GM11168 (cell line): ENCODE measurements around the gene SH3BP2.

ENCODE experiments used
- in situ Hi-C: fragments of 300-500 bp; cut with MboI; formaldehyde crosslinking; loops from one replicate; pipeline ENCODE4 v1.12.0; 2022; ENCODE audit warnings: low sequenced_read_pairs; ENCODE audit not compliant: unreplicated experiment

Gene SH3BP2

DNA sequence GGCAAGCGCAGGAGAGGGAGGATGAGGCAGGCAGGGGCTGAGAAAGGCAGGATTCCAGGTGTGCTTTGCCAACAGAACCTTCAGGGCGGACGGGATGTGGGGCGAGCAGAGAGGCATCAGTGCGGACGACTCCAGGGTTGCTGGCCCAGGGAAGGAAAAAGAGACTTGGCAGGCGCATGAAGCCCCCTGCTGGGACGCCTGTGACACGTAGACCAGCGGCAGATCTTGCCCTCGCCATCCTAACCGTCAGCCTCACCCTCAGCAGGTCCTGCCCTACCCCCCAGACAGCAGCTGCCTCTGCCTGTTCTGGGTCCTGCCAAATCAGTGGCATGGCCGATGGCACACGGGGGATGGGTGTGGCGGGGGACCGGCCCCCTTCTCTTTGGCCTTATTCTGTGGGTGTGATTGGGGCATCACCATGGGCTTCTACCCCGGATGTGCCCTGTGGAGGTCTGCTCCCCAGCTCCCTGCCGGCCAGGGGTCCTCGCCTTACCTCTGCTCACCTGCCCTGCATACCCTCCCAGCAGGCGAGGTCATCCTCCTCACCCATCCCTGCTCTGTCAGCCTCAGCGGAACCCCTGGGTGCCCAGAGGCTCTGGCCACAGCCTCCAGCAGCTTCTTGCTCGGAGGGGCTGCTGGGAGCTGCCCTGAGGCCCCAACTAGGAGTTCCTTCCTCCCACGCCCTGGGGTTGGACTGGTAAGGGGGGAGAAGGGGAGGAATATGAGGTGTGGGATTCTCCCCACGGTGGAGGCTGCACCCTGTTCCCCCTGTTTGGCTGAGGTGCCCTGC lies 2.9 kb upstream of the SH3BP2 start:
- in situ Hi-C loops: no loop called here

DNA sequence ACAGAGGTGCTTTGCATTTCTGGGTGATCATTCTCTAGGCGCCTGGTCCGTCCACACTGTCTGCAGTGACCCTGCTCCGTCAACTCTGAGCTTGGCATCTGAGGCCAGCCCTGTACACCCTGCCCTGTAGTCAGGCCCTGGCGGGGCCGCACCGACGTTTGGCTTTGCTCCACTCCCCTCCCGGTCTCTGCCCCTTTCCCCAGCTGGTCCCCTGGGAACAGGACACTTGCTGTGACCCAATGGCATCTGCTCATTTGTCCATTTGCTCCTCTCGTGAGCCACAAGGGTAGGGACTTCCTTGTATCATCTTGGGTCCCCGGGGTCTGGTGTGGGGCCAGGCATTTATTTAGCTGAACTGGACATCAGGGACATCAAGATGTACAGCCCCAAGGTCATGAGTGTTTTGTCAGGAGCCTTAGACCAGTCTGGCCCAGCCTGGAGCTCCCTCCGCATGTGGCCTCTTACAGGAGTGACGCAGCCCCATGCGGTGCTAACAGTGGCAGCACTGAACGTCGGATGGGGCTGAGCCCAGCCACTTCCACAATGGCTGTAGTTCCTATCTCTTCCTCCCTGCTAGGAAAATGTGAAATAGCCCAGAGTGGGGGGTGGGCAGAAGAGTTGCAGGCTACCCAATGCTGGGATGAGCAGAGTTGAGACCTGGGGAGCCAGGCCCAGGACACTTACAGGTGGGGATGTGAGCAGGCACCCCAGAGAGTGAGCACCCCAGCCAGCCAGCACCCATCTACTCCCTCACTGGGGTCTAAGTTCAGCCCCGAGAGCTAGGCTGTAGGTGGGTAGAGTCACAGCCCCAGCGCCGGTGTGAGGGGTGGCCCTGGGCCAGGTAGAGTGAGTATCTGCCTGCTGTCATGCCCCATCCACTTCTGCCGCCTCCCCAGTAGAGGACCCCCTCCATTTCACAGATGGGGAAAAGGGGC lies 2.0 kb upstream of the SH3BP2 start:
- in situ Hi-C loops: no loop called here

- in situ Hi-C loops: no loop called here
Measured at GRCh38 chr4:2791518-2792395, 1.1 kb upstream of the SH3BP2 start.

DNA sequence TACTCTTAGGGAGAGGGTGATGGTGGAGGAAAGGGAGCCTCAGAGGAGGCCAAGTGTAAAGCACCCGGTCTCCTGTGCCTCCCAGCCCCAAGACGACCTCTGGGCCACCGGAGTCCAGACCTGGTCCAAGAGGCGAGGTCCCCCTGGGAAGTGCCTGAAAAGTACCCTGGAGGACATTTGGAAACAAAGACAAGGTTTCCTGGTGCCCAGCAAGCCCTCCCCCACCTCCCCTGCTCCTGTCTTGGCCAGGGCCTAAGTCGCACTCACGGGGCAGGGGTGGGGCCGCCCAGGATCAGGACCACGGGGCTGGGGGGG lies 532 bp upstream of the SH3BP2 start:
- in situ Hi-C loops: no loop called here

DNA sequence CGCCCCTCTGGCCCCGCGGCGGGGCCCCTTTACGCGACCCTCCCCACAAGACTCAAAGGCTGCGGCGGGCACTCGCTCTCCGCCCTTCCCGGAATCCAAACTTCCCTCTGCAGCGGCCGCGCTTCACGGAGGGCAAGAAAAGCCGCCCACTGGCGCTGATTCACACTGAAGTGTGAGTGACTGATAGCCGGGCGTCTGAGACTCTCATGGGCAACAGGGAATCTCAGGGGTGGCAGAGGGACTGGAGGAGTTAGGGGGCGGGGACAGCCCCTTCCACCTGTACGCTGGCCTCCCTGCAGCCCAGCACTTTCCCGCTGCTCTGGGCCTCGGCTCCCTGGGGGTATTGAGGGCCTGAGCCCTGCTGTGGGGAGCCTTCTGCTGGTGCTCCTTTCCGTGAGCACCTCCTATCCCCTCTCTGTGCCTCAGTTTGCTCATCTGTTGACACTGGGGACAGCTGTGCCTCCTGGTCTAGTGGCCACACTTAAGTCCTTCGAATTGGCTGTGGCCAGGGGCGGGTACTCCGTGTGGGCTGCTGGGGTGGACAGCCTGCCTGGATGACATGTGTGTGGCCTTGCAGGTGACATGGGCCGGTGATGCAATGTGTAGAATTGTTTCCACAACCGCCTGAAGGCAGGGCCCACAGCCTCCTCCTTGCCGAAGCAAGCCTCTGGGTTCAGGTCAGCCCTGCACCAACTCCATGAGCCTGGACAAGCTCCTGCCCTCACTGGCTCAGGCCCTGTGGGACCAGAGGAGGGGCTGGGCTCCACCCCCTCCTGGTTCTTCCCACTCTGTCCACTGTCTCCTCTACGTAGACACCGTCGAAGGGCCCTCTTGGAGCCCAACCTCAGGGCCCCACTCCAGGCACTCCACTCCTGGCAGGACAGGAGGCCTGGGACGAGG lies 951 bp downstream of the SH3BP2 start:
- in situ Hi-C loops: no loop called here

GRCh38 chr4:2794486-2795299 lies 1.8 kb downstream of the SH3BP2 start:
- in situ Hi-C loops: no loop called here

DNA sequence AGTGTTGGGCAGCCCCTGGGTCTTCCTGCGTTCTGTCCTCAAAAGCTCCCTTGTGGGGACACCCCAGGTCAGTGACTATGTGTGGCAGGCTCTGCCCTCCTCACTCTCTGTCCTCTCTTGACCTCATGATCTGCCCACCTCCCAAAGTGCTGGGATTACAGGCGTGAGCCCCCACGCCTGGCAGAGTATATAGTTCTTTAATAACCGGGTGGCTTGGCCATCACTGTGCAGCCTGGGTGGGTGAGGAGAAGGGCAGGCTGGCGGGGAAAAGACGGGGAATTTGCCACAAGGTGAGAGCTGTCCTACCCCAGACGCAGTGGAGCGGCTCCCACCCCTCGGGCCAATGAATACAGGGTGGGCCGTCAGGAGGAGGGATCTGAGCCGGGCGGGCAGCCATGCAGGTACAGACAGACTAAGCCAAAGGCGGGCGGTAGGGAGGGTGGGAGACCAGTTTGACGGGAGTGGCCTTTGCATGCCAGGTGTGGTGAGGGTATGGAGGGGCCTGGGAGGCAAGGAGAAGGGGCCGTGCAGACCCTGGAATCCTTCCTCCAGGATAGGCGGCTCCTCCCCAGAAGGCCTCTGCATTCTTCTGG lies 2.5 kb downstream of the SH3BP2 start:
- in situ Hi-C loops: no loop called here

GRCh38 chr4:2795893-2796848 lies 3.3 kb downstream of the SH3BP2 start:
- in situ Hi-C loops: no loop called here

DNA sequence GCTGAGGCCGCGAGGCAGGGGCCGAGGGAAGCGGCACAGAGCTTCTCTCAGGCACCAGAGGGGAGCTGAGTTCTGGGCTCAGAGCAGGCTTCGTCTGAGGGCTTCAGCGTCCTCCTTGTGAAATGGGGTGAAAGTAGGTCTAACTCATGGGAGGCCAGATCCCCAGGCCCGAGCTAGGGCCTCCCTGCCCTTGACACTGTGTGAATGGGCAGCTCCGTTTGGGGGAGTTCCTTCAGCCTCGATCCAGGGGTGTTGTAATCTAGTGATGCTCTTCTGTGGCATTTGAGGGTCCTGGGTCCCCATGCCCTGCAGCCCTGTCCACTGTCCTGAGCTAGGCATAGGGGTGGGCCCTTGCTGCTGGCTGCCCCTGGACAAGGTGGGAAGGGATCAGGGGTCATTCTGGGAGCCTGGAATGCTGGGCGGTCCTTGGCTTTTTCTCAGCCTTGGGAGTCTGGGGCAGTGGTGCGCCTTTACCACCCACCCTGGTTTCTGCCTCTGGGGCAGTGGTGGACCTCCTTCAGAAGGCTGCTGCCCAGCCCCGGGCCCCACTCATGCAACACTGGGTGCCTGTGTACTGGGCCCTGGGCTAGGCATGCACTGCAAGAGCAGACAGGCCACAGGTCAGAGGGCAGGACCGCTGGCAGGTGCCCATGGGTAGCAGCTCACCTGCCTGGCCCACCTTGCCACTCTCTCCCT lies 4.1 kb downstream of the SH3BP2 start:
- in situ Hi-C loops: no loop called here

GRCh38 chr4:2797545-2798305 lies 4.8 kb downstream of the SH3BP2 start:
- in situ Hi-C loops: no loop called here

DNA sequence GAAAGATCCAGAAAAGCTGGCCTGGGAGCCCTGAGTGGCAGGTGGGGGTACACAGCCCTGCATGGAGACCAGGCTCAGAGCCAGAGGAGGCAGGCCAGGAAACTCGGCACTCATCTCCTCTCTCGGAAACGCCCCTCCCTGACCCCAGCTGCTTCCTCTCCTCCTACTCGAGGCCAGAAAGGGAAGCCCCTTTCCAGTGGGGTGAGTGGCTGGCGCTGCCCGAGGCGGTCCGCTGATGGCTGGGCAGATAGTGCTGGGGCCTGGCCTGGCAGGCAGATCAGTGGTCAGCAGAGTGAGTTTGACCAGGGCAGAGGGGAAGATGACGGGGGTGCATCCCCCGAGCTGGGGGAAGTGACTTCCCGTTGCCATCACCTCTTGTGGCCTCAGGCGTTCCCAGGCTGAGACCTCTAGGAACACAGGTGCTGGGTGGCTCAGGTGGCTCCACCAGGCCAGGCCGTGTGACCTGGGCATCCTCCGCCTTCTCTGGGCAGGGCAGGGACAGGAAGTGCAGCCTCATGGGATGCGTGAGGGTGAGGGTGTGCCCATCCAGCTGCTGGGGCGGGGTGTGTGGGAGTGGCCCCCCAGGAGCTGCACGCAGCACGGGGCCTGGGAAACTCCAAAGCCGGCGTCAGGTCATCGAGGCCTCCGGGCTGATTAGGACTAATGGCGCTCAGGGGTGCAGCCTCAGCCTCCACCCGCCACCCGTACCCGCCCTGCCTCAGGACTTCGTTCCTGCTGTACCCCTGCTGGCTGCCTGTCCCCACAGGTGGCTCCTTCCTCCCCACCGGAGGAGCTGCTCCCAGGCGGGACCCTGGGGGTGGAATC lies 5.7 kb downstream of the SH3BP2 start:
- in situ Hi-C loops: no loop called here

DNA sequence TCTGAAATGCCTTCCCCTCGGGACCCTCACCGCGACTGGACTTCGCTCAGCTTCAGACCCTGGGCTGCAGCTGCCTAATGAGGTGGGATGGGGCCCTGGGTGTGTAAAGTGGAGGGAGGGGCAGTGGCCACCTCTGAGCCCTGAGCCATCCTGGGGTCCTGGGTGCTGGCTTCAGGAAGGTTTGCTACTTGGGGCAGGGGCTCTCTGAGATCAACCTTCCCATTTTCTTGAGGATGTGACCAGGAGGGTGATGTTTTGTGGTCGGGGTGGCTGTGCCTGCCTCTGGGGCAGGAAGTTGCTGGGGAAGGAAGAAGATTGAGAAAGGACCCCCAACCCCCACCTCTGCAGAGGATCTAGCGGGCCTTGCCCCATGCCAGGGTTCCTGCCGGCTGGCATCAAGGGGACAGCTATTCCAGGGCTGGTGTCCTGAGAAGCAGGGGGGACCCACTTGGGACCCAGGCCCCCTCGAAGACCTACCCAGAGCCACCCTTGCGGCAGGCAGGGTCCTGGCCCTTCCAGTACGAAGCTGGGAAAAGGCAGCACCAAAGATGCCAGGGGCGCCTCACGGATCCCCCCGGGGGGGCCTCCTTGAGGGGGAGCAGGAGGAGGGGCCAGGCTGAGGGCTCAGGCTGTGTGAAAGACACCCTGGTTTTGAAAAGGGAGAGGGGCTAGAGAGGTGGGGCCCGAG lies 6.5 kb downstream of the SH3BP2 start:
- in situ Hi-C loops: no loop called here

DNA sequence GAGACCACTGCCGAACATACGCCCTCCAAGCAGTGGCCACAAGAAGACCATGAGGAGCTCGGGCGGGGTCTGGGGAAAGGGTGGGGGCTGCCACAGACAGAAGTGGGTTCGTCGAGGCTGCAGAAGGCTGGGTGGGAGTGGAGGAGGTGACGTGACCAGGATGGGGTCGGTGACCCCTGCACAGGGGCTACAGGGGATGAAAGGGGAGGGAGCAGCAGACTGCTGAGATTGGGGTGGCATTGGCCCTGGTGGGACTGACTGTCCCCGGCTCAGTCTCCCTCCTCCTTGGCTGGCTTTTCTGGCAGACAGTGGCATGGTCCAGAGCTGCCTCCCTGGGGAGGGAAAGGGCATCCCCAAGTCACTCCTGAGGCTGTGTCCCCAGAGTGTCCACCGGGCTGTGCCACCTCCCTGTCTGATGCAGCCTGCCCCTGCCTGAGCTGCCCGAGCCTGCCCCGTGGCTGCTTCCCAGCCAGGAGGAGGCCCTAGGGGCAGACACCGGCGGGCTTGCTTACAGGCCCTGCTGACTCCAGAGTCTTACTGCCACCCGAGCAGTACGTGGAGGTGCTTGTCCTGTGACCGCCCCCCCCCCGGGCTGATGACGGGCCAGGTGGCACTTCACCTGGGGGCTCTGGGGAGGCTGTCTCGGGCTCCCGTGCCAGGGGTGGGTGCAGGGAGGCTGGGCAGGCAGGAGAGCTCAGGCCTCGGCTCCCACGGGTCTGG lies 7.2 kb downstream of the SH3BP2 start:
- in situ Hi-C loops: no loop called here
